IPS-NIHi7 (cell line): ENCODE measurements around the gene HMG20B.
"Not testable (repeated sequence)": the region's sequence is repeated elsewhere in the genome, so short reads cannot be mapped to it uniquely, and the experiment has no call there.

Source experiments
- DNase-seq: peaks from one replicate; pipeline ENCODE4 v3.0.0; 2012; ENCODE audit warnings: mixed read lengths; ENCODE audit errors: extremely low spot score

Gene HMG20B

GRCh38 chr19:3572855-3573161 lies at the start of gene HMG20B:
HMG20B (plus strand) TSS chr19:3572944; CDS start chr19:3573310, 366 bp downstream.
- DNase-seq, result no peak

DNA sequence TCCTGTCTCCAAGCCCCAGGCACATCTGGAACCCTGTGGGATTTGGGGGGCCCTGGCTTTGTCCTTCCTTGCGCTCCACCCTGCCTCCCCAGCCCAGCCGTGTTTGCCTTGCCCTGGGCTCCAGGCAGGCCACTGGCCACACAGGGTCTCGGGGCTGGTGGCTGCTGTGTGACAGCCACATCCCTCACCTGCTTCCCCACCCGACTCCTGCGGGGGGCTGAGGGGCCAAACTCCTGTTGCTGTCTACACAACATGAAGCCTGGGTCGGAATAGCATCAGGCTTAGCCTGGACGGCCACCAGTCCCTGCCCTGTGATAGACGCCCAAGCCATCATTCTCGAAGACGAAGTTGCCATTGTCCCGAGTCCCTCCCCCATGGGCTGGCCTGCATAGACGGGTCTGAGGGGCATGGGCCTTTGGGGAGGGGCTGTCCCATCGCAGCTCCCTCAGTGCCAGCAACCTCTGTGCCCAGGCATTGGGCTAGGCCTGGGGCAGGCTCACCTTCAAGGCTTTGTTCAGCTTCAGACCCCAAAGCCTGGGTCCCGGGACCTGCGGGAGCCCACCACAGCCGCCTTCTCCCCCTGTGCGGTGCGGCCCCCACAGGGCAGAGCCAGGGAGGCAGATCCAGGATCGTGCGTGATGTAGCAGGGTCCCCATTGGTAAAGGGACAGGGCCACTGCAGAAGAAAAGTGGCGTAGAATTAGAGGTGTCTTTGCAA lies 49.2 kb upstream of the HMG20B start:
- no peak for DNase-seq

- DNase-seq, result no peak
These were observed 48.5 kb upstream of the HMG20B start for GRCh38 chr19:3524078-3524842.

- DNase-seq, result no peak
These were observed 47.8 kb upstream of the HMG20B start for GRCh38 chr19:3524904-3525451.

GRCh38 chr19:3526507-3527237 lies 46.1 kb upstream of the HMG20B start:
- DNase-seq, result no peak

DNA sequence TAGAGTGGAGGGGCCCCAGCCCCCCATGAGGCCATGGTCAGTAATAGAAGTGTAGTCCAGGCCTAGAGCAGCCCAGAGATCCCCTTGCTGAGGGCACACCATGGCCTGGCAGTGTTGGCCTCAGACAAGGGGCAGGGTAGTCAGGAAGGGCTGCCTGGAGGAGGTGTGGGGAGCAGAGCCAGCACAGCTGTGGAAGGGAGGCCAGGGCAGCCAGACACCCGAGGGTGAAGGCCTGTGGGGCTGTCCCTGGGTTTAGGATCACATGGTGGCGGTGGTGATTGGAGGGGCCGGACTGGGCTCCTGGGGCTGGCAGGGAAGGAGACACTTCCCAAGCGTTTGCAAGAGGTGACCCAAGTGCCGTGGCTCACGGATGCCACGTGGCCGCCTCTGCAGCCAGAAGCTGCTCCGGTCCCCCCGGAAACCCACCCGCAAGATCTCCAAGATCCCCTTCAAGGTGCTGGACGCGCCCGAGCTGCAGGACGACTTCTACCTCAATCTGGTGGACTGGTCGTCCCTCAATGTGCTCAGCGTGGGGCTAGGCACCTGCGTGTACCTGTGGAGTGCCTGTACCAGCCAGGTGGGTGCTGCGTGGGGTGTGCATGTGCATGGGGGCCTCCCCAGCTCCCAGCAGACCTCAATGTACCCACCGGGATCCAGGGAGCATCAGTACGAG lies 45.4 kb upstream of the HMG20B start:
- DNase-seq, result no peak

- no peak for DNase-seq
These were observed 44.7 kb upstream of the HMG20B start for GRCh38 chr19:3528080-3528479.

DNA sequence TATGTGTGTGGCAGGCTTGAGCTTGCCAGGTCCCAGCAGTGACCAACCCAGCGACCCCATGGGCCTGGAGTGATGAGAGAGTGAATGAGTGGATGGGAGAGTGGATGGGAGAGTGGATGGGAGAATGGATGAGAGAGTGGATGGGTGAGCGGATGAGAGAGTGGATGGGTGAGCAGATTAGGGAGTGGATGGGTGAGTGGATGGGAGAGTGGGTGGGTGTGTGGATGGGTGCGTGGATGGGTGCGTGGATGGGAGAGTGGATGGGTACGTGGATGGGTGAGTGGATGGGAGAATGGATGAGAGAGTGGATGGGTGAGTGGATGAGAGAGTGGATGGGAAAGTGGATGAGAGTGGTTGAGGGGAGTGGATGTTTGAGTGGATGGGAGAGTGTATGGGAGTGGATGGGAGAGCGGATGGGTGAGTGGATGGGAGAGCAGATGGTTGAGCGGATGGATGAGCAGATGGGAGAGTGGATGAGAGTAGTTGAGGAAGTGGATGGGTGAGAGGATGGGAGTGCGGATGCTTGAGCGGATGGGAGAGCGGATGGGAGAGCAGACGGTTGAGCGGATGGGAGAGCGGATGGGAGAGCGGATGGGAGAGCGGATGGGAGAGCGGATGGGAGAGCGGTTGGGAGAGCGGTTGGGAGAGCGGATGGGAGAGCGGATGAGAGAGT lies 44.1 kb upstream of the HMG20B start:
- no peak for DNase-seq

- DNase-seq, result not testable (repeated sequence)
These were observed 43.4 kb upstream of the HMG20B start for GRCh38 chr19:3529299-3529698.

DNA sequence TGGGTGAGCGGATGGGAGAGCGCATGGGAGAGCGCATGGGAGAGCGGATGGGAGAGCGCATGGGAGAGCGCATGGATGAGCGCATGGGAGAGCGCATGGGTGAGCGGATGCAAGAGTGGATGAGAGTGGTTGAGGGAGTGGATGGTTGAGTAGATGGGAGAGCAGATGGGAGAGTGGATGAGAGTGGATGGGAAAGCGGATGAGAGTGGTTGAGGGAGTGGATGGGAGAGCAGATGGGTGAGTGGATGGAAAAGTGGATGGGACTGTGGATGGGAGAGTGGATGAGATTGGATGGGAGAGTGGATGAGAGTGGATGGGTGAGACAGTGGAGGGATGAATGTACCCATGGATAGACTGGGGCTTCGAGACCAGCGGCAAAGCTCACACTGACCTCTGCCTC lies 42.4 kb upstream of the HMG20B start:
- no peak for DNase-seq

DNA sequence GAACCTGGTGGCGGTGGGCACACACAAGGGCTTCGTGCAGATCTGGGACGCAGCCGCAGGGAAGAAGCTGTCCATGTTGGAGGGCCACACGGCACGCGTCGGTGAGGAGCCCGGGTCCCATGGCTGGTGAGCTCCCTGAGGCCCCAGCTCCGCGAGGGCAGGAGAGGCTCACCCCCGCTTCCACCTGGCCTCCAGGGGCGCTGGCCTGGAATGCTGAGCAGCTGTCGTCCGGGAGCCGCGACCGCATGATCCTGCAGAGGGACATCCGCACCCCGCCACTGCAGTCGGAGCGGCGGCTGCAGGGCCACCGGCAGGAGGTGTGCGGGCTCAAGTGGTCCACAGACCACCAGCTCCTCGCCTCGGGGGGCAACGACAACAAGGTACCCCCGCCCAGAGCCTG lies 41.0 kb upstream of the HMG20B start:
- DNase-seq, result no peak

- DNase-seq, result no peak
These were observed 40.5 kb upstream of the HMG20B start for GRCh38 chr19:3532154-3532786.

- DNase-seq, result no peak
These were observed 39.7 kb upstream of the HMG20B start for GRCh38 chr19:3533033-3533432.

- DNase-seq, result no peak
These were observed 39.1 kb upstream of the HMG20B start for GRCh38 chr19:3533563-3534216.

- DNase-seq, result no peak
These were observed 38.1 kb upstream of the HMG20B start for GRCh38 chr19:3534375-3535234.

GRCh38 chr19:3535235-3535535 lies 37.6 kb upstream of the HMG20B start:
- DNase-seq, result no peak

DNA sequence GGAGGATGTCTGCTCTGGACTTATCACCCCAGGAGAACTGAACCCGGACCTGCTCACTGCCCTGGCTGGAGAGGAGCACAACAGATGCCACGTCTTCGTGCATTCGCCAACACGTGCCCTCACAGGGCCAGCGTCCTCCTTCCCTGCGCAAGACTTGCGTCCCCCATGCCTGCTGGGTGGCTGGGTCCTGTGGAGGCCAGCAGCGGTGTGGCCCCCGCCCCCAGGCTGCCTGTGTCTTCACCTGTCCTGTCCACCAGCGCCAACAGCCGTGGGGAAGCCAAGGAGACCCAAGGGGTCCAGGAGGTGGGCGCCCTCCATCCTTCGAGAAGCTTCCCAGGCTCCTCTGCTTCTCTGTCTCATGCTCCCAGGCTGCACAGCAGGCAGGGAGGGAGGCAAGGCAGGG lies 37.2 kb upstream of the HMG20B start:
- no peak for DNase-seq

GRCh38 chr19:3535981-3536380 lies 36.8 kb upstream of the HMG20B start:
- DNase-seq, result no peak

DNA sequence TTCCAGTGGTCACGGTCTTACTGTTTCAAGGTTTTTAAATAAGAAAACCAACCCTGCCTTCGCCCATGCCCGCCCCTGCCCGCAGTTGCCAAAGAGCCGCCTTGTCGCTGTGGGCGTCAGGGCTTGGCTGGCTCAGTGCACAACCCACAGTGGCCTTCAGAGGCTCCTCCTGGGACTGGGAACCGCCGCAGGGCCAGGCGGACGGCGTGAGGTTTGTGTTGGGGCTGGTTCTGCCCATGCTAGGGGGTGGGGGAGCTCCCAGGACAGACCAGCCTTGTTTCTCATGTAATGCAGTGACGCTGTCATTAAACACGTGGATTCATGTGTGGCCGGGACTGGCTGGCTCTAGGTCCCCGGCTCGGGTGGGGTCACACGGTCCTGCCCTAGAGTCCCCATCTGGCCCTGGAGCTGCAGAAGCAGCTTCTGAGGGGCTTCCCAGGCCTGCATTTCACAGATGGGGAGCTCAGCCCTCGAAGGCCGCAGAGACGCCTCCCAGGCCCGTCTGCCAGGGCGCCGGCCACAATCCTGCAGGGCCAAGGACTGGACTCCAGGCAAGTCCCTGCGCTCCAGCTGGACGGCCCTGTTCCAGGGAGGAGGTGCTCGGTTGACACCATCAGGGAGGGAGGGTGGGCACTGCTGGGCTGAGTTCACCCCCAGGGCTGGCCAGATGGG lies 36.2 kb upstream of the HMG20B start:
- DNase-seq, result no peak
